HG03175 (cell line): ENCODE results near the gene RFESD.
"Not testable (repeated sequence)": the region's sequence is repeated elsewhere in the genome, so short reads cannot be mapped to it uniquely, and the experiment has no call there.

Experiments used
- ATAC-seq: cut with Tn5 transposase; IDR thresholded peaks from one replicate; pipeline ENCODE4 v1.9.1; 2021; ENCODE audit warnings: mild to moderate bottlenecking, moderate library complexity; ENCODE audit not compliant: unreplicated experiment

The RFESD gene

DNA sequence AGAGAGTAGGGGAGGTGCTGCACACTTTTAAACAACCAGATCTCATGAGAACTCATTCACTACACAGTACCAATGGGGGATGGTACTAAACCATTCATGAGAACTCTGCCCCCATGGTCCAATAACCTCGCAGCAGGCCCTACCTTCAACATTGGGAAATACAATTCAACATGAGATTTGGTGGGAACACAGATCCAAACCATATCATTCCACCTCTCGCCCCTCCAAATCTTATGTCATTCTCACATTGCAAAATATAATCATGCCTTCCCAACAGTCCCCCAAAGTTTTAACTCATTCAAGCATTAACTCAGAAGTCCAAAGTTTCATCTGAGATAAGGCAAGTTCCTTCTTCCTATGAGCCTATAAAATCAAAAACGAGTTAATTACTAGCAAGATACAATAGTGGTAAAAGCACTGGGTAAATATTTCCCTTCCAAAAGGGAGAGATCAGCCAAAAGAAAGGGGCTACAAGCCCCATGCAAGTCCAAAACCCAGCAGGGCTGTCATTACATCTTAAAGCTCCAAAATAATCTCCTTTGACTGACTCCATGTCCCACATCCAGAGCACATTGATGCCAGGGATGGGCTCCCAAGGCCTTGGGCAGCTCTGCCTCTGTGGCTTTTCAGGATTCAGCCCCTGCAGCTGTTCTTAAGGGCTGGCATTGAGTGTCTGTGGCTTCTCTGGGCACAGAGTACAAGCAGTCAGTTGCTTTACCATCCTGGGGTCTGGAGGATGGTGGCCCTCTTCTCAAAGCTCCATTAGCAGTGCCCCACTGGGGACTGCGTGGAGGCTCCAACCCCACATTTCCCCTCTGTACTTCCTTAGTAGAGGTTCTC is 18.4 kb upstream of the RFESD start:
- ATAC-seq: no peak

DNA sequence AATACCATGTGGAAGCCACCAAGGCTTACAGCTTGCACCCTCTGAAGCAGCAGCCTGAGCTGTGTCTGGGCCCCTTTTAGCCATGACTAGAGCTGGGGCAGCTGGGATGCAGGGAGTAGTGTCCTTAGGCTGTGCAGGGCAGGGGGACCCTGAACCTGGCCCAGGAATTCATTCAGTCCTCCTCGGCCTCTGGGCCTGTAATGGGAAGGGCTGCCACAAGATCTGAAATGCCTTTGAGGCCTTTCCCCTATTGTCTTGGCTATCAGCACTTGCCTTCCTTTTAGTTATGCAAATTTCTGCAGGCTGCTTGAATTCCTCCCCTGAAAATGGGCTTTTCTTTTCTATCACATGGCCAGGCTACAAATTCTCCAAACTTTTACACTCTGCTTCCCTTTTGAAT is 17.6 kb upstream of the RFESD start:
- ATAC-seq: no peak

GRCh38 chr5:95630394-95630917 is 16.1 kb upstream of the RFESD start:
- ATAC-seq: no peak

GRCh38 chr5:95631255-95631958 is 15.2 kb upstream of the RFESD start:
- peak; percentile 7 for ATAC-seq

DNA sequence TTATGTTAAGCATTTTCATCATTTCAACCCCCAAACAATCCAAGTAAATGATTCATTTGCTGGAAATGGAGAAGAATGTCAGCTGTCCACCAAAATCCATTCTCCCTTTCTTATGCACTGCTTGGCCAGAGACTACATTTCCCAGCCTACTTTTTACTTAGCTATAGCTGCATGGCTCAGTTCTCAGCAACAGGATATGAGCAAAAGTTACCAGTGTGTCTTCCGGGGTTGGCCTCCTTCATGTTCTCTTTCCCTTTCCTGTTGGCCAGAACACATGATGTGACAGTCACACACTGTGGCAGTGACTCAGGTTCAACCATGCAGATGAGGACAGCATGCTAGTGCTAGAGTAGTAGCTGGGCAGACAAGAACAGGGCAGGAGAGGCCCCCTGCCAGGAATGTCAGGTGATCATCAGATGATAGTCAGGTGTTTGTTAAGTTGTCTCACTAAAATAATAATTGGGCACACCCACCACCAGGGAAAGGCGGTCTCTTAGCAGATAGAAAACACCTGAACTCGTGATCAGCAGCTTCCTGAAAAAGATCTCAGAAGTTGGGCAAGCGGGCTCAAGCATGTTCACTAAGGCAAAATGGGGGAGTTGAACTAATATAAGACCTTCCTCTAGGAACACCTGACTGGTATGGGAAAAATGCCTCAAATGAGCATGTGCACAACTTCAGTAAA is 14.4 kb upstream of the RFESD start:
- ATAC-seq: peak; percentile 99

GRCh38 chr5:95632942-95633341 is 13.6 kb upstream of the RFESD start:
- ATAC-seq: not testable (repeated sequence)

DNA sequence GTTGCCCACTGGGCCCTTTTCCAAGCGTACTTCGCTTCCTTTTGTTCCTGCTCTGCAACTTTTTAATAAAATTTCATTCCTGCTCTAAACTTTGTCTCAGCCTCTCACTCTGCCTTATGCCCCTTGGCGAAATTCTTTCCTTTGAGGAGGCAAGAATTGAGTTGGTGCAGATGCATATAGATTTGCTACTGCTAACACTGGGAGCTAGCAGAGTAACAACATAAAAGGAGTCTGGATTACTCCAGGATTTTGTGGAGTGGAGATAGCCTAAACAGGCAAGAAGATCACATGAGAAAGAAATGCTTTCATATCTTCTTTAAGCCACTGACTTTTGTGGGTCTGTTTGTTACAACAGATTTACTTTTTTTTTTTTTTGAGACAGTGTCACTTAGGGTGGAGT is 12.9 kb upstream of the RFESD start:
- ATAC-seq: no peak

DNA sequence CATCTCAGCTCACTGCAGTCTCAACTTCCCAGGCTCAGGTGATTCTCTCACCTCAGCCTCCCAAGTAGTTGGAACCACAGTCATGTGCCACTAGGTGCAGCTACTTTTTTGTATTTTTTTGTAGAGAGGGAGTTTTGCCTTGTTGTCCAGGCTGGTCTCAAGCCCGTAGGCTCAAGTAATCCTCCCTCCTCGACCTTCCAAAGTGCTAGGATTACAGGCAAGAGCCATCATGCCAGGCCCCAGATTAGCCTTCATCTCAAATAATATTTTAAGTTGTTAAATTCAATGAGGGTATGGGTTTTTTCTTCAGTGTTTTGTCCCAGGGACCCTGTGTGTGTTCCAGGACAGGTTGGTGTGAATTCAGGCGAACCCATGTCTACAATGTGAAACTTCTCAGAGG is 12.5 kb upstream of the RFESD start:
- no peak for ATAC-seq

- no peak for ATAC-seq
Measured at GRCh38 chr5:95638632-95639031, 7.9 kb upstream of the RFESD start.

- ATAC-seq: no peak
Measured at GRCh38 chr5:95641741-95642220, 4.8 kb upstream of the RFESD start.

- ATAC-seq: no peak
Measured at GRCh38 chr5:95643152-95643551, 3.4 kb upstream of the RFESD start.

- ATAC-seq: peak; percentile 34
Measured at GRCh38 chr5:95644351-95645042, 2.1 kb upstream of the RFESD start.

- not testable (repeated sequence) for ATAC-seq
Measured at GRCh38 chr5:95646226-95646568, 380 bp upstream of the RFESD start.

- no peak for ATAC-seq
Measured at GRCh38 chr5:95647886-95648860, 1.6 kb downstream of the RFESD start.

GRCh38 chr5:95649274-95649673 is 2.7 kb downstream of the RFESD start:
- no peak for ATAC-seq

- ATAC-seq: no peak
Measured at GRCh38 chr5:95649842-95650620, 3.5 kb downstream of the RFESD start.

- no peak for ATAC-seq
Measured at GRCh38 chr5:95652849-95653248, 6.3 kb downstream of the RFESD start.

GRCh38 chr5:95654196-95654595 is 7.6 kb downstream of the RFESD start:
- ATAC-seq: no peak

DNA sequence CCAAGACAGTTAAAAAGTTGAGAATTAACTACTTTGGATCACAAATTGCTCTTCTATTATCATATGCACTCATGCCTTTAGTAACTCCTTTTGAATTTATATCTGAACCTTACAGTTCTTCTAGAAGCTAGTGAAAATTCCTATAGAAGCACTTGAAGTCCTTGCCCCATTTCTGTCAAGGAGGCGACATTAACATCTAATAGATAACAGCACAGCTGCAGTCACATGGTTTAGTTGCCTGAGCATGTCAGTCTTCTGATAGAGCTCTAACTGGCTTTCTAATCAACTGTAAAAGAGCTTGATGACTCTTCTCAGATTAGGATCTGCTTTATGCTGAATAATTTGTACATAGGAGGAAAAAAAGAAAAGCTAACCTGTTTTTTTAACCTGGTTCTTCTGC is 9.0 kb downstream of the RFESD start:
- ATAC-seq: no peak
